HCT116 (cell line): ENCODE measurements around the gene SWT1. TPM values are rescaled to one million over a fixed set of nuclear protein-coding genes. Genes with fewer than 3 reads are reported as not detected.

Experiments
- ATAC-seq: fragments of 200-7000 bp; cut with Tn5 transposase; 2 replicates; pipeline ENCODE4 v1.9.1; 2020; ENCODE audit warnings: mild to moderate bottlenecking, moderate library complexity
- BruUV-seq: library from RNA; stranded (reverse); fragments of 400-500 nt; replicated peaks from 2 replicates; lab custom pipeline; 2021; lab: Mats Ljungman, UMichigan
- CTCF ChIA-PET: fragments of 300-600 bp; sonication (Branson Sonifier 250); formaldehyde crosslinking; loops from one replicate; lab custom pipeline; 2021; ENCODE audit warnings: antibody characterized with exemption; lab: Charles Lee
- POLR2A ChIA-PET: fragments of 300-600, 350-600 bp; sonication (Branson Sonifier 250); formaldehyde crosslinking; loops from one replicate; lab custom pipeline; 2021; ENCODE audit warnings: antibody characterized with exemption; lab: Charles Lee
- RAD21 ChIA-PET, 2 experiments: fragments of 300-600 bp; sonication (Branson Sonifier 250); formaldehyde crosslinking; loops; one replicate each; lab custom pipeline; 2023; ENCODE audit warnings: low total read pairs in 2 of 2; ENCODE audit not compliant: uncharacterized antibody in 2 of 2, unreplicated experiment in 2 of 2, low non-redundant PET in 1 of 2; lab: Charles Lee
- DNase-seq: peaks from one replicate; pipeline ENCODE4 v3.0.0-alpha.2; 2010; ENCODE audit warnings: low read depth, low spot score
- H2AFZ ChIP-seq: fragments of 200-600 bp; shearing (Covaris generic), sonication (generic); 2 replicates; pipeline ENCODE4 v1.6.1; 2017; ENCODE audit warnings: low read depth, mixed run types, mixed read lengths, antibody characterized with exemption, low read length; ENCODE audit not compliant: poor library complexity, severe bottlenecking
- H3K27ac ChIP-seq: 2 replicates; pipeline ENCODE4 v1.5.1; 2012; ENCODE audit warnings: low read depth, low read length
- H3K27me3 ChIP-seq: fragments of 200-600 bp; sonication (generic); 2 replicates; pipeline ENCODE4 v1.6.1; 2016; ENCODE audit warnings: mixed run types, low read length, mixed read lengths; ENCODE audit not compliant: insufficient read depth
- H3K36me3 ChIP-seq, 2 experiments: fragments of 200-500 bp in 1 of 2; fragments of 200-600 bp in 1 of 2; sonication (Bioruptor generic) in 1 of 2; sonication (generic) in 1 of 2; 2 replicates each; pipeline versions ENCODE4 v1.5.1 to v1.6.1; 2014 to 2016; ENCODE audit warnings: low read length in 2 of 2, inconsistent platforms in 1 of 2, mixed read lengths in 1 of 2, mixed run types in 1 of 2; ENCODE audit not compliant: insufficient read depth in 2 of 2, control insufficient read depth in 1 of 2
- H3K4me1 ChIP-seq, 2 experiments: fragments of 200-600 bp in 1 of 2; sonication (generic) in 1 of 2; 2 replicates each; pipeline versions ENCODE4 v1.5.1 to v1.6.1; 2012 to 2017; ENCODE audit warnings: low read length in 2 of 2, inconsistent platforms in 1 of 2, mild to moderate bottlenecking in 1 of 2, mixed read lengths in 1 of 2, mixed run types in 1 of 2, moderate library complexity in 1 of 2; ENCODE audit not compliant: insufficient read depth in 2 of 2, control insufficient read depth in 1 of 2
- H3K4me2 ChIP-seq: fragments of 200-600 bp; sonication (generic); 2 replicates; pipeline ENCODE4 v1.6.1; 2017; ENCODE audit warnings: mixed run types, low read length, mixed read lengths
- H3K4me3 ChIP-seq, 2 experiments: fragments of 200-600 bp in 1 of 2; sonication (generic) in 1 of 2; replicated peaks in 1 of 2; 2 replicates each; pipeline ENCODE4 v1.5.1; 2011 to 2016; ENCODE audit warnings: low read length in 2 of 2, control low read depth in 1 of 2, low read depth in 1 of 2, mild to moderate bottlenecking in 1 of 2, mixed read lengths in 1 of 2, mixed run types in 1 of 2
- H3K79me2 ChIP-seq: fragments of 200-600 bp; sonication (generic); 2 replicates; pipeline ENCODE4 v1.6.1; 2017; ENCODE audit warnings: mild to moderate bottlenecking, mixed run types, low read length, moderate library complexity, mixed read lengths; ENCODE audit not compliant: insufficient read depth
- H3K9ac ChIP-seq: fragments of 200-600 bp; sonication (generic); 2 replicates; pipeline ENCODE4 v1.6.1; 2016; ENCODE audit warnings: low read length, mixed read lengths
- H3K9me2 ChIP-seq: fragments of 200-600 bp; sonication (generic), shearing (Covaris generic); 2 replicates; pipeline ENCODE4 v1.6.1; 2017; ENCODE audit warnings: mixed run types, mild to moderate bottlenecking, moderate library complexity; ENCODE audit not compliant: insufficient read depth
- H3K9me3 ChIP-seq, 2 experiments: fragments of 200-500 bp in 1 of 2; fragments of 200-600 bp in 1 of 2; sonication (Bioruptor generic) in 1 of 2; sonication (generic) in 1 of 2; 2 replicates each; pipeline ENCODE4 v1.6.1; 2014 to 2017; ENCODE audit warnings: low read length in 2 of 2, mixed read lengths in 2 of 2, inconsistent platforms in 1 of 2, low read depth in 1 of 2, mild to moderate bottlenecking in 1 of 2, mixed run types in 1 of 2, moderate library complexity in 1 of 2; ENCODE audit not compliant: control insufficient read depth in 1 of 2, insufficient read depth in 1 of 2
- H4K20me1 ChIP-seq: fragments of 200-600 bp; sonication (generic), shearing (Covaris generic); 2 replicates; pipeline ENCODE4 v1.6.1; 2017; ENCODE audit warnings: mixed run types, mild to moderate bottlenecking, moderate library complexity; ENCODE audit not compliant: insufficient read depth
- ATF3 ChIP-seq: IDR thresholded peaks from 2 replicates; pipeline ENCODE4 v1.6.1; 2012
- CEBPB ChIP-seq: IDR thresholded peaks from 2 replicates; pipeline ENCODE4 v1.6.1; 2012; ENCODE audit warnings: low read depth
- ELF1 ChIP-seq: IDR thresholded peaks from 2 replicates; pipeline ENCODE4 v1.6.1; 2012; ENCODE audit warnings: low read depth, borderline replicate concordance
- EZH2 ChIP-seq: fragments of 200-600 bp; sonication (generic); IDR thresholded peaks from 2 replicates; pipeline ENCODE4 v1.6.1; 2017; ENCODE audit warnings: antibody characterized with exemption, mixed run types
- EZH2phosphoT487 ChIP-seq: fragments of 200-600 bp; IDR thresholded peaks from 2 replicates; pipeline ENCODE4 v1.6.1; 2018; ENCODE audit warnings: antibody characterized with exemption, borderline replicate concordance
- FOSL1 ChIP-seq: IDR thresholded peaks from 2 replicates; pipeline ENCODE4 v1.6.1; 2012; ENCODE audit warnings: low read depth
- POLR2A ChIP-seq: IDR thresholded peaks from 2 replicates; pipeline ENCODE4 v1.7.0; 2011; ENCODE audit warnings: borderline replicate concordance; ENCODE audit not compliant: insufficient read depth, insufficient read length; ENCODE audit errors: extremely low read depth
- RAD21 ChIP-seq: IDR thresholded peaks from 2 replicates; pipeline ENCODE4 v1.6.1; 2012; ENCODE audit warnings: low read depth, mild to moderate bottlenecking
- SIN3A ChIP-seq: IDR thresholded peaks from 2 replicates; pipeline ENCODE4 v1.6.1; 2012; ENCODE audit warnings: low read depth
- SP1 ChIP-seq: IDR thresholded peaks from 2 replicates; pipeline ENCODE4 v1.6.1; 2012; ENCODE audit warnings: low read depth
- TCF7L2 ChIP-seq: IDR thresholded peaks from 2 replicates; pipeline ENCODE4 v1.7.0; 2011; ENCODE audit warnings: borderline replicate concordance, inconsistent platforms; ENCODE audit not compliant: insufficient read depth, insufficient read length; ENCODE audit errors: extremely low read depth
- YY1 ChIP-seq: IDR thresholded peaks from 2 replicates; pipeline ENCODE4 v1.6.1; 2011; ENCODE audit warnings: low read length, low read depth, moderate library complexity, mild to moderate bottlenecking; ENCODE audit not compliant: insufficient replicate concordance; ENCODE audit errors: extremely low read depth
- intact Hi-C: fragments of 100-400 bp; cut with micrococcal nuclease; formaldehyde crosslinking; loops from 2 replicates; pipeline ENCODE4 v1.10.0; 2022
- total RNA-seq: library from RNA; stranded (reverse); gene quantifications from one replicate; pipeline ENCODE4 v1.2.1, GENCODE V29; 2021; ENCODE audit not compliant: unreplicated experiment
- TF ChIP-seq, protein P1 (sequence below), 3 experiments: fragments of 200-600 bp in 1 of 3; sonication (generic) in 1 of 3; IDR thresholded peaks in 2 of 3; conservative IDR thresholded peaks in 1 of 3; 2 replicates each; pipeline ENCODE4 v1.5.1; 2012 to 2017; ENCODE audit warnings: low read depth in 2 of 3, low read length in 2 of 3, antibody characterized with exemption in 1 of 3, borderline replicate concordance in 1 of 3, control low read depth in 1 of 3, mild to moderate bottlenecking in 1 of 3, mixed read lengths in 1 of 3, mixed run types in 1 of 3, moderate library complexity in 1 of 3; ENCODE audit not compliant: insufficient read depth in 1 of 3
- TF ChIP-seq, protein P2 (sequence below): IDR thresholded peaks from 2 replicates; pipeline ENCODE4 v1.6.1; 2011; ENCODE audit warnings: mild to moderate bottlenecking, low read length, moderate library complexity; ENCODE audit not compliant: insufficient replicate concordance; ENCODE audit errors: extremely low read depth
- TF ChIP-seq, protein P3 (sequence below): IDR thresholded peaks from 2 replicates; pipeline ENCODE4 v1.6.1; 2012

Gene SWT1
- total RNA-seq, 1 experiment from 2014 or later, result 3.3 TPM

DNA sequence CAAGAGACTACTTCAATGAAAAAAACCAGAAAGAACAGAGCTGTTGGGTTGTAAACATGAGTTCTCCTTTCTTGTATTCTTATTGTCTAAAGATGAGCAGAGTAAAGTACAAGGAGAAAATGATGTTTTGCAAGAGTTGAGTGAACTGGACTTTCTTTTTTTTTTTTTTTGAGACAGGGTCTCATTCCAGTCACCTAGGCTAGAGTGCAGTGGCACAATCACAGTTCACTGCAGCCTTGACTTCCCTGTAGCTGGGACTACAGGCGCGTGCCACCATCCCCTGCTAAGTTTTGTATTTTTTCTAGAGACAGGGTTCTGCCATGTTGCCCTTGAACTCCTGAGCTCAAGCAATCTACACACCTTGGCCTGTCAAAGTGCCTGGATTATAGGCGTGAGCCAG is 167.2 kb downstream of the SWT1 start:
- CTCF ChIA-PET, result no interaction called here
- ATAC-seq, result no peak
- BruUV-seq, result no TSS peak
- TF ChIP-seq, protein P1, sequence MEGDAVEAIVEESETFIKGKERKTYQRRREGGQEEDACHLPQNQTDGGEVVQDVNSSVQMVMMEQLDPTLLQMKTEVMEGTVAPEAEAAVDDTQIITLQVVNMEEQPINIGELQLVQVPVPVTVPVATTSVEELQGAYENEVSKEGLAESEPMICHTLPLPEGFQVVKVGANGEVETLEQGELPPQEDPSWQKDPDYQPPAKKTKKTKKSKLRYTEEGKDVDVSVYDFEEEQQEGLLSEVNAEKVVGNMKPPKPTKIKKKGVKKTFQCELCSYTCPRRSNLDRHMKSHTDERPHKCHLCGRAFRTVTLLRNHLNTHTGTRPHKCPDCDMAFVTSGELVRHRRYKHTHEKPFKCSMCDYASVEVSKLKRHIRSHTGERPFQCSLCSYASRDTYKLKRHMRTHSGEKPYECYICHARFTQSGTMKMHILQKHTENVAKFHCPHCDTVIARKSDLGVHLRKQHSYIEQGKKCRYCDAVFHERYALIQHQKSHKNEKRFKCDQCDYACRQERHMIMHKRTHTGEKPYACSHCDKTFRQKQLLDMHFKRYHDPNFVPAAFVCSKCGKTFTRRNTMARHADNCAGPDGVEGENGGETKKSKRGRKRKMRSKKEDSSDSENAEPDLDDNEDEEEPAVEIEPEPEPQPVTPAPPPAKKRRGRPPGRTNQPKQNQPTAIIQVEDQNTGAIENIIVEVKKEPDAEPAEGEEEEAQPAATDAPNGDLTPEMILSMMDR (IDR thresholded peaks at IDR 0.05 in 2 of 3, conservative IDR thresholded peaks at IDR 0.05 in 1 of 3; ENCODE audit: borderline replicate concordance in 1 of 3, insufficient read depth in 1 of 3, low read depth in 2 of 3, low read length in 2 of 3), result no peak
- TF ChIP-seq SP1 (no peak), FOSL1 (no peak), EZH2phosphoT487 (no peak), POLR2A (no peak), SIN3A (no peak), CEBPB (no peak), TCF7L2 (no peak), EZH2 (no peak), RAD21 (no peak), ELF1 (no peak), ATF3 (no peak), YY1 (no peak)
- TF ChIP-seq, protein P2, sequence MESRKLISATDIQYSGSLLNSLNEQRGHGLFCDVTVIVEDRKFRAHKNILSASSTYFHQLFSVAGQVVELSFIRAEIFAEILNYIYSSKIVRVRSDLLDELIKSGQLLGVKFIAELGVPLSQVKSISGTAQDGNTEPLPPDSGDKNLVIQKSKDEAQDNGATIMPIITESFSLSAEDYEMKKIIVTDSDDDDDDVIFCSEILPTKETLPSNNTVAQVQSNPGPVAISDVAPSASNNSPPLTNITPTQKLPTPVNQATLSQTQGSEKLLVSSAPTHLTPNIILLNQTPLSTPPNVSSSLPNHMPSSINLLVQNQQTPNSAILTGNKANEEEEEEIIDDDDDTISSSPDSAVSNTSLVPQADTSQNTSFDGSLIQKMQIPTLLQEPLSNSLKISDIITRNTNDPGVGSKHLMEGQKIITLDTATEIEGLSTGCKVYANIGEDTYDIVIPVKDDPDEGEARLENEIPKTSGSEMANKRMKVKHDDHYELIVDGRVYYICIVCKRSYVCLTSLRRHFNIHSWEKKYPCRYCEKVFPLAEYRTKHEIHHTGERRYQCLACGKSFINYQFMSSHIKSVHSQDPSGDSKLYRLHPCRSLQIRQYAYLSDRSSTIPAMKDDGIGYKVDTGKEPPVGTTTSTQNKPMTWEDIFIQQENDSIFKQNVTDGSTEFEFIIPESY, result no peak
- TF ChIP-seq, protein P3, sequence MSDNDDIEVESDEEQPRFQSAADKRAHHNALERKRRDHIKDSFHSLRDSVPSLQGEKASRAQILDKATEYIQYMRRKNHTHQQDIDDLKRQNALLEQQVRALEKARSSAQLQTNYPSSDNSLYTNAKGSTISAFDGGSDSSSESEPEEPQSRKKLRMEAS, result no peak
- TF ChIP-seq, all 23 proteins: peak for 0
- H2AFZ ChIP-seq, result no peak overlapping the region
- H3K9me2 ChIP-seq, result no peaks in the 10 kb centered on the region
- no peaks in the 10 kb centered on the region for H3K9me3 ChIP-seq
- H3K27me3 ChIP-seq, result no peaks in the 10 kb centered on the region
- ChIA-PET POLR2A (no interaction called here), RAD21 (no interaction called here)
- DNase-seq, result no peak
- H3K4me3 ChIP-seq, result no peak overlapping the region
- H3K79me2 ChIP-seq, result no peaks in the 10 kb centered on the region
- no peaks in the 10 kb centered on the region; a peak in 1 of 4 replicates for H3K4me1 ChIP-seq
- no peaks in the 10 kb centered on the region for H4K20me1 ChIP-seq
- no peak overlapping the region for H3K4me2 ChIP-seq
- no peak overlapping the region for H3K27ac ChIP-seq
- no peak overlapping the region for H3K9ac ChIP-seq
- H3K36me3 ChIP-seq, result no peaks in the 10 kb centered on the region
- intact Hi-C loops, result no loop called here
